Mucosa of descending colon (tissue), 3 donors: ENCODE results near the gene CALB2. TPM values are rescaled to one million over a fixed set of nuclear protein-coding genes. Genes with fewer than 3 reads are reported as not detected.
"Not testable (repeated sequence)": the region's sequence is repeated elsewhere in the genome, so short reads cannot be mapped to it uniquely, and the experiment has no call there.

Source experiments
- ATAC-seq: fragments of 200-7000 bp; cut with Tn5 transposase; one replicate; pipeline ENCODE4 v1.9.1; 2020; ENCODE audit warnings: mild to moderate bottlenecking, moderate library complexity
- DNase-seq, 3 donors: peaks; one replicate each; pipeline ENCODE4 v3.0.0-alpha.2; 2020
- H3K36me3 ChIP-seq: fragments of 200-600 bp; one replicate; pipeline ENCODE4 v1.8.0; 2021; ENCODE audit warnings: low read depth, mild to moderate bottlenecking
- H3K4me1 ChIP-seq: fragments of 200-600 bp; one replicate; pipeline ENCODE4 v1.8.0; 2021; ENCODE audit warnings: low read depth, mild to moderate bottlenecking
- H3K4me3 ChIP-seq: fragments of 200-600 bp; one replicate; pipeline ENCODE4 v1.8.0; 2021; ENCODE audit warnings: mild to moderate bottlenecking
- H3K9me3 ChIP-seq: fragments of 200-600 bp; one replicate; pipeline ENCODE4 v1.8.0; 2021; ENCODE audit warnings: mild to moderate bottlenecking
- CTCF ChIP-seq: fragments of 200-600 bp; IDR thresholded peaks from one replicate; pipeline ENCODE4 v1.8.0; 2022; ENCODE audit warnings: antibody characterized with exemption, mild to moderate bottlenecking
- intact Hi-C, 2 donors: fragments of 100-400 bp; cut with DNase I in 1 of 2; cut with micrococcal nuclease in 1 of 2; formaldehyde crosslinking; loops; one replicate each; pipeline versions ENCODE4 v1.11.0 to v1.11.1; 2022; cut with DNase I, micrococcal nuclease
- total RNA-seq, 3 donors: library from RNA; stranded (reverse); fragmentation: NEBNext Ultra II Directional in 2 of 3; extraction: Animal tissue kit (Norgen Biotek cat#: 25700) in 2 of 3; gene quantifications; one replicate each; pipeline versions ENCODE4 v1.2.1 to v1.2.4, GENCODE V29; 2021 to 2023
- donor health status: DM: no; HTN: no; CAD: no; lungs with moderate emphysema.
- donor health status: DM: no; HTN: no; CAD: no.
- donor health status: DM: no; HTN: yes; CAD: no.

CALB2 gene
- total RNA-seq, 3 donors from 2014 or later: 1.2 to 9.5 (median 4.2) TPM

GRCh38 chr16:71353736-71354135 lies 4.8 kb upstream of the CALB2 start:
- H3K4me3 ChIP-seq: no peak overlapping the region
- TF ChIP-seq CTCF: no peak
- intact Hi-C loops: no loop called here

GRCh38 chr16:71354156-71354555 lies 4.4 kb upstream of the CALB2 start:
- H3K36me3 ChIP-seq: no peaks in the 10 kb centered on the region
- intact Hi-C loops: no loop called here
- ATAC-seq: no peak

More at GRCh38 chr16:71353736-71354135, 4.8 kb upstream of the CALB2 start:
- Histone ChIP-seq H3K4me1 (peaks cover 6% of the 10 kb centered on the region), H3K9me3 (no peaks in the 10 kb centered on the region), H3K36me3 (no peaks in the 10 kb centered on the region)
- no peak for ATAC-seq
- DNase-seq: no peak

GRCh38 chr16:71356051-71356740 lies 2.3 kb upstream of the CALB2 start:
- TF ChIP-seq CTCF: no peak
- Histone ChIP-seq H3K4me1 (peaks cover 7% of the 10 kb centered on the region), H3K4me3 (no peak overlapping the region), H3K9me3 (no peaks in the 10 kb centered on the region), H3K36me3 (no peaks in the 10 kb centered on the region)
- intact Hi-C loops: no loop called here
- DNase-seq (no peak), ATAC-seq (no peak)

More at GRCh38 chr16:71354156-71354555, 4.4 kb upstream of the CALB2 start:
- Histone ChIP-seq H3K9me3 (no peaks in the 10 kb centered on the region), H3K4me3 (no peak overlapping the region), H3K4me1 (peaks cover 7% of the 10 kb centered on the region)
- TF ChIP-seq CTCF: no peak
- no peak for DNase-seq

- DNase-seq, H3K9me3 ChIP-seq, H3K36me3 ChIP-seq, ATAC-seq, intact Hi-C loops, H3K4me3 ChIP-seq, H3K4me1 ChIP-seq: not testable (repeated sequence)
These were observed 1.6 kb upstream of the CALB2 start for GRCh38 chr16:71356936-71357335.

GRCh38 chr16:71357681-71358080 lies 842 bp upstream of the CALB2 start:
- H3K36me3 ChIP-seq: no peaks in the 10 kb centered on the region
- H3K4me1 ChIP-seq: peaks cover 7% of the 10 kb centered on the region
- H3K4me3 ChIP-seq: no peak overlapping the region
- H3K9me3 ChIP-seq: no peaks in the 10 kb centered on the region
- ATAC-seq: no peak
- TF ChIP-seq CTCF: no peak
- no peak for DNase-seq
- intact Hi-C loops: no loop called here

GRCh38 chr16:71359431-71359830 lies 908 bp downstream of the CALB2 start:
- no peak for ATAC-seq
- Histone ChIP-seq H3K4me1 (peaks cover 7% of the 10 kb centered on the region), H3K9me3 (no peaks in the 10 kb centered on the region), H3K4me3 (no peak overlapping the region), H3K36me3 (no peaks in the 10 kb centered on the region)
- intact Hi-C loops: no loop called here
- TF ChIP-seq CTCF: no peak
- DNase-seq: no peak
